Lung (tissue), 12 donors: ENCODE data around the gene TTC23. TPM values are rescaled to one million over a fixed set of nuclear protein-coding genes. Genes with fewer than 3 reads are reported as not detected.
A peak's percentile ranks its signal among the peaks of the same experiment; 100 is the strongest.

Experiments
- ATAC-seq: fragments of 200-7000 bp; cut with Tn5 transposase; one replicate; pipeline ENCODE4 v1.9.1; 2020; ENCODE audit warnings: moderate number of reproducible peaks; ENCODE audit not compliant: insufficient read depth, low FRiP score
- DNase-seq, 3 donors: peaks; one replicate each; pipeline ENCODE4 v3.0.0-alpha.2; 2013 to 2017
- H3K27ac ChIP-seq, 2 donors: one replicate each; pipeline ENCODE4 v1.5.1; 2013; ENCODE audit warnings: mild to moderate bottlenecking in 2 of 2, moderate library complexity in 2 of 2, control low read depth in 1 of 2, inconsistent platforms in 1 of 2, low read depth in 1 of 2, low read length in 1 of 2
- H3K27me3 ChIP-seq, 3 donors: one replicate each; pipeline ENCODE4 v1.5.1; 2013; ENCODE audit warnings: low read length in 2 of 3; ENCODE audit not compliant: control insufficient read depth in 3 of 3, insufficient read depth in 3 of 3
- H3K36me3 ChIP-seq, 4 donors: one replicate each; pipeline ENCODE4 v1.5.1; 2013; ENCODE audit warnings: low read length in 4 of 4, mild to moderate bottlenecking in 1 of 4, moderate library complexity in 1 of 4; ENCODE audit not compliant: control insufficient read depth in 4 of 4, insufficient read depth in 4 of 4
- H3K4me1 ChIP-seq, 5 donors: one replicate each; pipeline ENCODE4 v1.5.1; 2013; ENCODE audit warnings: low read length in 5 of 5, mild to moderate bottlenecking in 2 of 5, moderate library complexity in 1 of 5; ENCODE audit not compliant: control insufficient read depth in 5 of 5, insufficient read depth in 5 of 5
- H3K4me3 ChIP-seq: one replicate; pipeline ENCODE4 v1.5.1; 2013; ENCODE audit warnings: mild to moderate bottlenecking, control low read depth, moderate library complexity
- H3K9ac ChIP-seq, 2 donors: one replicate each; pipeline ENCODE4 v1.5.1; 2013; ENCODE audit warnings: low read length in 2 of 2, control low read depth in 1 of 2; ENCODE audit not compliant: insufficient read depth in 1 of 2
- H3K9me3 ChIP-seq, 4 donors: one replicate each; pipeline ENCODE4 v1.5.1; 2013; ENCODE audit warnings: low read length in 3 of 4, mild to moderate bottlenecking in 1 of 4, moderate library complexity in 1 of 4; ENCODE audit not compliant: control insufficient read depth in 4 of 4, insufficient read depth in 3 of 4
- whole genome bisulfite sequencing, 2 donors: extraction: QIAGEN DNeasy Blood & Tissue Kit; methylation state at CpG; one replicate each; pipeline ENCODE4 v1.1.7; 2013; 5-methylcytosine and 5-hydroxymethylcytosine counted together
- polyA plus RNA-seq, 2 donors: library from polyadenylated mRNA; stranded (reverse); fragments of 200-250 nt; gene quantifications; one replicate each; pipeline ENCODE4 v1.2.1, GENCODE V29; 2013
- total RNA-seq, 2 donors: library from RNA; depleted of rRNA in 1 of 2; stranded (reverse); fragments of >200 nt in 1 of 2; gene quantifications; one replicate each; pipeline ENCODE4 v1.2.1, GENCODE V29; 2014 to 2021
- TF ChIP-seq, protein P1 (sequence below): IDR thresholded peaks from 2 replicates; pipeline ENCODE4 v1.5.1; 2012; ENCODE audit warnings: mild to moderate bottlenecking; ENCODE audit errors: control extremely low read depth, extremely low read depth
- donor health status: control.
- donor health status: control.
- donor health status: Bipolar disorder and iron deficiency.
- donor health status: healthy.
- donor health status: DM: yes; HTN: yes; CAD: no.

Gene TTC23
- total and polyA plus RNA-seq, 4 donors: 6.2 to 48.5 (median 10.6) TPM

- Histone ChIP-seq H3K27me3 (peaks cover 0 to 26% (median 15%) of the 10 kb centered on the region in 3 donors), H3K9ac (no peak overlapping the region), H3K36me3 (no peaks in the 10 kb centered on the region), H3K9me3 (peaks cover 0 to under 1% (median 0%) of the 10 kb centered on the region in 4 donors), H3K4me3 (no peak overlapping the region), H3K4me1 (peaks cover 0 to 12% (median 9%) of the 10 kb centered on the region in 5 donors), H3K27ac (peak overlapping the region in 1 of 2 donors; percentile 47)
- WGBS, 2 donors: 62 to 65% methylated on average over 8 of the region's 8 CpGs
- DNase-seq (no peak), ATAC-seq (no peak)
- TF ChIP-seq, protein P1, sequence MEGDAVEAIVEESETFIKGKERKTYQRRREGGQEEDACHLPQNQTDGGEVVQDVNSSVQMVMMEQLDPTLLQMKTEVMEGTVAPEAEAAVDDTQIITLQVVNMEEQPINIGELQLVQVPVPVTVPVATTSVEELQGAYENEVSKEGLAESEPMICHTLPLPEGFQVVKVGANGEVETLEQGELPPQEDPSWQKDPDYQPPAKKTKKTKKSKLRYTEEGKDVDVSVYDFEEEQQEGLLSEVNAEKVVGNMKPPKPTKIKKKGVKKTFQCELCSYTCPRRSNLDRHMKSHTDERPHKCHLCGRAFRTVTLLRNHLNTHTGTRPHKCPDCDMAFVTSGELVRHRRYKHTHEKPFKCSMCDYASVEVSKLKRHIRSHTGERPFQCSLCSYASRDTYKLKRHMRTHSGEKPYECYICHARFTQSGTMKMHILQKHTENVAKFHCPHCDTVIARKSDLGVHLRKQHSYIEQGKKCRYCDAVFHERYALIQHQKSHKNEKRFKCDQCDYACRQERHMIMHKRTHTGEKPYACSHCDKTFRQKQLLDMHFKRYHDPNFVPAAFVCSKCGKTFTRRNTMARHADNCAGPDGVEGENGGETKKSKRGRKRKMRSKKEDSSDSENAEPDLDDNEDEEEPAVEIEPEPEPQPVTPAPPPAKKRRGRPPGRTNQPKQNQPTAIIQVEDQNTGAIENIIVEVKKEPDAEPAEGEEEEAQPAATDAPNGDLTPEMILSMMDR: no peak
Measured at GRCh38 chr15:99110581-99111320, 138.6 kb downstream of the TTC23 start.

DNA sequence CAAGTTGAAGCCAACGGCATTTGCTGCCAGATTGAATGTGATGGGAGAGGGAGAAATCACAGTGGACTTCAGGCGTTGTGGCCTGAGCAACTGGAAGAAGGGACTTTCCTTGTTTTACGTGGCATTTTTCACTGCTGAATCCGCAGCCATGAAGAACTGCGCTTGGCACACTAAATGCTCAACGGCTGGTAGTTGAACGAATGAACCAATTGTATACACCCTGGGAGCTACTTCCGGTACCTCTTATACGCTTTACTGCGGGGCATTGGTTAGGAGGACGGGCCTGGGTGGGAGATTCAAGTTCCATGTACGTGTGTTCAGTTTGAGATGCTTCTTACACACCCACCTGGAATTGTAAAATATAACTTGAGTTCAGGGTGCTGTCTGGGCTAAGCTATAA lies 139.3 kb downstream of the TTC23 start:
- DNase-seq (no peak), ATAC-seq (peak; percentile 21)
- Histone ChIP-seq H3K27me3 (peaks cover 0 to 26% (median 15%) of the 10 kb centered on the region in 3 donors), H3K4me3 (no peak overlapping the region), H3K9me3 (peaks cover 0 to 3% (median 0%) of the 10 kb centered on the region in 4 donors), H3K27ac (peak overlapping the region in 1 of 2 donors; percentile 47), H3K9ac (no peak overlapping the region), H3K36me3 (no peaks in the 10 kb centered on the region), H3K4me1 (peaks cover 0 to 14% (median 9%) of the 10 kb centered on the region in 5 donors)
- WGBS, 2 donors: 89 to 96% methylated on average over 12 of the region's 12 CpGs
- TF ChIP-seq, protein P1: no peak

- Histone ChIP-seq H3K4me3 (no peak overlapping the region), H3K36me3 (no peaks in the 10 kb centered on the region), H3K27me3 (peaks cover 0 to 26% (median 15%) of the 10 kb centered on the region in 3 donors), H3K4me1 (peaks cover 0 to 14% (median 9%) of the 10 kb centered on the region in 5 donors), H3K9me3 (peaks cover 0 to 3% (median 0%) of the 10 kb centered on the region in 4 donors), H3K9ac (no peak overlapping the region), H3K27ac (peak overlapping the region in 1 of 2 donors; percentile 47)
- ATAC-seq (no peak), DNase-seq (no peak)
- TF ChIP-seq, protein P1: no peak
- 84 to 91% methylated on average over 10 of the region's 10 CpGs for WGBS, 2 donors
Measured at GRCh38 chr15:99109555-99110021, 139.8 kb downstream of the TTC23 start.
